Measurements from ENCODE around the gene SLC7A8. TPM values are rescaled to one million over a fixed set of nuclear protein-coding genes. Genes with fewer than 3 reads are reported as not detected.
A peak's percentile ranks its signal among the peaks of the same experiment; 100 is the strongest.

The SLC7A8 gene
- total RNA-seq, 2 experiments from 2014 or later: 0.73 to 0.80 TPM

GRCh38 chr14:23115039-23115731 lies 68.3 kb downstream of the SLC7A8 start:
- intact Hi-C loops (cut with DNase I, micrococcal nuclease): no loop called here
- TF ChIP-seq CTCF (IDR thresholded peaks at IDR 0.05): no peak
- ChIA-PET CTCF (interaction anchor here (1.1 kb wide), 1 partner anchor 72 kb away, joined by 3 read pairs; no protein-coding TSS in a partner anchor), POLR2A (no interaction called here)
- no peak overlapping the region for H3K27ac ChIP-seq (ENCODE audit: low read depth in 1 of 2, low read length in 2 of 2)
- H3K4me3 ChIP-seq (ENCODE audit: low read length): no peak overlapping the region
- Mint-ChIP-seq H3K4me1 (ENCODE audit: low read depth) (peaks cover 42% of the 10 kb centered on the region), H3K9me3 (no peaks in the 10 kb centered on the region), H3K4me3 (no peak overlapping the region), H3K36me3 (ENCODE audit: low read depth) (no peaks in the 10 kb centered on the region), H3K27me3 (no peaks in the 10 kb centered on the region), H3K27ac (peak overlapping the region; percentile 94)
- peaks cover 40% of the 10 kb centered on the region for H3K4me1 ChIP-seq (ENCODE audit: insufficient read depth, low read length)
- DNase-seq (no peak), ATAC-seq (ENCODE audit: poor library complexity) (no peak)
- H3K9me3 ChIP-seq (ENCODE audit: control insufficient read depth in 1 of 2, insufficient read depth in 1 of 2, low read length in 2 of 2): no peaks in the 10 kb centered on the region
- H3K27me3 ChIP-seq (ENCODE audit: control insufficient read depth in 1 of 2, insufficient read depth in 2 of 2, low read length in 2 of 2): peaks cover 15 to 16% of the 10 kb centered on the region in 2 experiments
- H3K36me3 ChIP-seq (ENCODE audit: insufficient read depth, low read length): no peaks in the 10 kb centered on the region

- DNase-seq (no peak), ATAC-seq (ENCODE audit: poor library complexity) (no peak)
- no peak overlapping the region for H3K4me3 ChIP-seq (ENCODE audit: low read length)
- intact Hi-C loops (cut with DNase I, micrococcal nuclease): loop anchor here in 1 of 2 experiments (5.0 kb wide), 1 partner anchor 42 kb away; no protein-coding TSS in a partner anchor
- Mint-ChIP-seq H3K27ac (peak overlapping the region; percentile 94), H3K36me3 (ENCODE audit: low read depth) (no peaks in the 10 kb centered on the region), H3K4me3 (no peak overlapping the region), H3K9me3 (no peaks in the 10 kb centered on the region), H3K27me3 (no peaks in the 10 kb centered on the region), H3K4me1 (ENCODE audit: low read depth) (peaks cover 37% of the 10 kb centered on the region)
- H3K36me3 ChIP-seq (ENCODE audit: insufficient read depth, low read length): no peaks in the 10 kb centered on the region
- H3K27me3 ChIP-seq (ENCODE audit: control insufficient read depth in 1 of 2, insufficient read depth in 2 of 2, low read length in 2 of 2): peaks cover 16 to 19% of the 10 kb centered on the region in 2 experiments
- H3K9me3 ChIP-seq (ENCODE audit: control insufficient read depth in 1 of 2, insufficient read depth in 1 of 2, low read length in 2 of 2): no peaks in the 10 kb centered on the region
- H3K27ac ChIP-seq (ENCODE audit: low read depth in 1 of 2, low read length in 2 of 2): no peak overlapping the region
- ChIA-PET CTCF (no interaction called here), POLR2A (no interaction called here)
- H3K4me1 ChIP-seq (ENCODE audit: insufficient read depth, low read length): peaks cover 34% of the 10 kb centered on the region
- TF ChIP-seq CTCF (IDR thresholded peaks at IDR 0.05): no peak
Observed at GRCh38 chr14:23114669-23115038, 68.8 kb downstream of the SLC7A8 start.

- ChIA-PET POLR2A (interaction anchor here (1.5 kb wide), 1 partner anchor 19 kb away, joined by 4 read pairs; the partner anchor contains the start of genes ACIN1 and C14orf119), CTCF (no interaction called here)
- no peaks in the 10 kb centered on the region for H3K27me3 Mint-ChIP-seq
- Histone ChIP-seq H3K27me3 (ENCODE audit: control insufficient read depth in 1 of 2, insufficient read depth in 2 of 2, low read length in 2 of 2) (peaks cover 16 to 19% of the 10 kb centered on the region in 2 experiments), H3K4me3 (ENCODE audit: low read length) (no peak overlapping the region), H3K9me3 (ENCODE audit: control insufficient read depth in 1 of 2, insufficient read depth in 1 of 2, low read length in 2 of 2) (no peaks in the 10 kb centered on the region), H3K4me1 (ENCODE audit: insufficient read depth, low read length) (peaks cover 29% of the 10 kb centered on the region), H3K36me3 (ENCODE audit: insufficient read depth, low read length) (no peaks in the 10 kb centered on the region), H3K27ac (ENCODE audit: low read depth in 1 of 2, low read length in 2 of 2) (no peak overlapping the region)
- DNase-seq: no peak
- intact Hi-C loops (cut with DNase I, micrococcal nuclease): loop anchor here in 1 of 2 experiments (5.0 kb wide), 1 partner anchor 42 kb away; no protein-coding TSS in a partner anchor
- H3K36me3 Mint-ChIP-seq (ENCODE audit: low read depth): no peaks in the 10 kb centered on the region
- H3K27ac Mint-ChIP-seq: peak overlapping the region; percentile 94
- H3K4me1 Mint-ChIP-seq (ENCODE audit: low read depth): peaks cover 31% of the 10 kb centered on the region
- no peaks in the 10 kb centered on the region for H3K9me3 Mint-ChIP-seq
- no peak for ATAC-seq (ENCODE audit: poor library complexity)
- TF ChIP-seq CTCF (IDR thresholded peaks at IDR 0.05): no peak
- no peak overlapping the region for H3K4me3 Mint-ChIP-seq
Observed at GRCh38 chr14:23114120-23114458, 69.4 kb downstream of the SLC7A8 start.
